NCI-H82 (cell line): ENCODE data around the gene KLF13.

Experiments
- DNase-seq: peaks from one replicate; lab custom pipeline; 2025; lab: John Stamatoyannopoulos, UW

Gene KLF13

GRCh38 chr15:31326156-31326874 lies at the start of gene KLF13:
TSS of gene KLF13 (plus strand) at chr15:31326835. CDS start at chr15:31327213, 378 bp downstream.
- peak; percentile 98 for DNase-seq

- DNase-seq, result no peak
Observed at GRCh38 chr15:31277335-31278060, 49.1 kb upstream of the KLF13 start.

- DNase-seq, result peak; percentile 31
Observed at GRCh38 chr15:31278061-31278445, 48.6 kb upstream of the KLF13 start.

- no peak for DNase-seq
Observed at GRCh38 chr15:31278544-31279220, 48.0 kb upstream of the KLF13 start.

GRCh38 chr15:31279221-31280045 lies 47.2 kb upstream of the KLF13 start:
- DNase-seq, result no peak

GRCh38 chr15:31280046-31280830 lies 46.4 kb upstream of the KLF13 start:
- peak; percentile 94 for DNase-seq

- DNase-seq, result no peak
Observed at GRCh38 chr15:31280831-31281216, 45.8 kb upstream of the KLF13 start.

- DNase-seq, result no peak
Observed at GRCh38 chr15:31283043-31283442, 43.6 kb upstream of the KLF13 start.

- no peak for DNase-seq
Observed at GRCh38 chr15:31285772-31286261, 40.8 kb upstream of the KLF13 start.

GRCh38 chr15:31291048-31291578 lies 35.5 kb upstream of the KLF13 start:
- DNase-seq, result no peak

GRCh38 chr15:31292391-31293015 lies 34.1 kb upstream of the KLF13 start:
- no peak for DNase-seq

GRCh38 chr15:31293655-31294054 lies 33.0 kb upstream of the KLF13 start:
- no peak for DNase-seq

GRCh38 chr15:31294067-31294466 lies 32.6 kb upstream of the KLF13 start:
- no peak for DNase-seq

- DNase-seq, result peak; percentile 50
Observed at GRCh38 chr15:31295658-31296057, 31.0 kb upstream of the KLF13 start.

GRCh38 chr15:31296219-31296645 lies 30.4 kb upstream of the KLF13 start:
- DNase-seq, result no peak

- no peak for DNase-seq
Observed at GRCh38 chr15:31296646-31297574, 29.7 kb upstream of the KLF13 start.

GRCh38 chr15:31297575-31298456 lies 28.8 kb upstream of the KLF13 start:
- DNase-seq, result no peak

GRCh38 chr15:31298707-31299172 lies 27.9 kb upstream of the KLF13 start:
- DNase-seq, result peak; percentile 78
